SK-N-SH (cell line): Measurements from ENCODE around the gene DNM2. TPM values are rescaled to one million over a fixed set of nuclear protein-coding genes. Genes with fewer than 3 reads are reported as not detected.

ENCODE experiments used
- CTCF ChIA-PET: fragments of 300-600, 350-600 bp; formaldehyde crosslinking; extraction: SDS; loops from one replicate; lab custom pipeline; 2021; lab: Yijun Ruan, JAX
- POLR2A ChIA-PET: fragments of 350-600 bp; sonication (Branson Sonifier 250); formaldehyde crosslinking; extraction: SDS; loops from one replicate; lab custom pipeline; 2020; ENCODE audit warnings: antibody characterized with exemption, inconsistent platforms; lab: Yijun Ruan, JAX
- DNase-seq: peaks from one replicate; pipeline ENCODE4 v3.0.0; 2012
- H2AFZ ChIP-seq: fragments of 200-600 bp; sonication (generic); 2 replicates; pipeline ENCODE4 v1.8.1; 2016; ENCODE audit warnings: antibody characterized with exemption, mild to moderate bottlenecking, low read depth
- H3F3A ChIP-seq: fragments of 200-600 bp; sonication (generic); replicated peaks from 2 replicates; pipeline ENCODE3; 2016; ENCODE audit warnings: antibody characterized with exemption, mild to moderate bottlenecking; ENCODE audit not compliant: insufficient read depth
- H3K27ac ChIP-seq, 2 experiments: fragments of 200-500 bp in 1 of 2; fragments of 200-600 bp in 1 of 2; sonication (Bioruptor generic) in 1 of 2; sonication (generic), shearing (Covaris generic) in 1 of 2; 2 replicates each; pipeline versions ENCODE4 v1.5.1 to v1.6.1; 2014 to 2016; ENCODE audit warnings: low read depth in 2 of 2, inconsistent platforms in 1 of 2, low read length in 1 of 2, mild to moderate bottlenecking in 1 of 2, mixed read lengths in 1 of 2
- H3K27me3 ChIP-seq: fragments of 200-600 bp; sonication (generic), shearing (Covaris generic); 2 replicates; pipeline ENCODE4 v1.6.1; 2016; ENCODE audit warnings: mixed run types; ENCODE audit not compliant: insufficient read depth
- H3K36me3 ChIP-seq, 2 experiments: fragments of 200-500 bp in 1 of 2; fragments of 200-600 bp in 1 of 2; sonication (Bioruptor generic) in 1 of 2; sonication (generic) in 1 of 2; replicated peaks in 1 of 2; 2 replicates each; pipeline versions ENCODE3 to v1.5.1; 2014 to 2016; ENCODE audit warnings: low read length in 1 of 2, mild to moderate bottlenecking in 1 of 2; ENCODE audit not compliant: insufficient read depth in 2 of 2, control insufficient read depth in 1 of 2
- H3K4me1 ChIP-seq, 2 experiments: fragments of 200-500 bp in 1 of 2; fragments of 200-600 bp in 1 of 2; sonication (Bioruptor generic) in 1 of 2; sonication (generic), shearing (Covaris generic) in 1 of 2; 2 replicates each; pipeline versions ENCODE4 v1.5.1 to v1.6.1; 2014 to 2016; ENCODE audit warnings: low read depth in 1 of 2, low read length in 1 of 2, mixed run types in 1 of 2; ENCODE audit not compliant: insufficient read depth in 2 of 2, control insufficient read depth in 1 of 2
- H3K4me2 ChIP-seq: fragments of 200-600 bp; sonication (generic), shearing (Covaris generic); 2 replicates; pipeline ENCODE4 v1.6.1; 2017; ENCODE audit warnings: mixed run types
- H3K4me3 ChIP-seq, 2 experiments: fragments of 200-500 bp in 1 of 2; fragments of 200-600 bp in 1 of 2; sonication (Bioruptor generic) in 1 of 2; sonication (generic), shearing (Covaris generic) in 1 of 2; 2 replicates each; pipeline versions ENCODE4 v1.5.1 to v1.8.1; 2014 to 2016; ENCODE audit warnings: low read depth in 2 of 2, inconsistent platforms in 1 of 2, low read length in 1 of 2, mild to moderate bottlenecking in 1 of 2, mixed read lengths in 1 of 2, moderate library complexity in 1 of 2
- H3K79me2 ChIP-seq: fragments of 200-600 bp; sonication (generic); 2 replicates; pipeline ENCODE4 v1.8.1; 2017; ENCODE audit warnings: mild to moderate bottlenecking; ENCODE audit not compliant: insufficient read depth
- H3K9ac ChIP-seq: fragments of 200-600 bp; sonication (generic); 2 replicates; pipeline ENCODE4 v1.6.1; 2017; ENCODE audit warnings: mixed run types
- H3K9me2 ChIP-seq: fragments of 200-600 bp; sonication (generic); 2 replicates; pipeline ENCODE4 v1.6.1; 2017; ENCODE audit warnings: mixed run types
- H3K9me3 ChIP-seq: fragments of 200-600 bp; sonication (generic); 2 replicates; pipeline ENCODE4 v1.6.1; 2017; ENCODE audit warnings: mixed run types, mild to moderate bottlenecking, moderate library complexity
- H4K20me1 ChIP-seq: fragments of 200-600 bp; sonication (generic); 2 replicates; pipeline ENCODE4 v1.6.1; 2017; ENCODE audit warnings: mild to moderate bottlenecking, mixed run types; ENCODE audit not compliant: insufficient read depth
- CHD2 ChIP-seq: fragments of 150-350 bp; IDR thresholded peaks from 2 replicates; pipeline ENCODE4 v1.6.1; 2018; ENCODE audit warnings: low read length; ENCODE audit not compliant: partially characterized antibody
- ELF1 ChIP-seq: IDR thresholded peaks from 2 replicates; pipeline ENCODE4 v1.4.0; 2012
- EZH2phosphoT487 ChIP-seq: fragments of 200-600 bp; sonication (generic); IDR thresholded peaks from 2 replicates; pipeline ENCODE4 v1.6.1; 2017; ENCODE audit warnings: low read depth, mixed run types, mild to moderate bottlenecking, antibody characterized with exemption, moderate library complexity, borderline replicate concordance
- JUND ChIP-seq: IDR thresholded peaks from 2 replicates; pipeline ENCODE4 v1.4.0; 2012
- MAX ChIP-seq: IDR thresholded peaks from 2 replicates; pipeline ENCODE4 v1.4.0; 2012; ENCODE audit warnings: low read depth
- PBX3 ChIP-seq: IDR thresholded peaks from 2 replicates; pipeline ENCODE4; 2012
- POLR2AphosphoS5 ChIP-seq: IDR thresholded peaks from 2 replicates; pipeline ENCODE4 v1.6.1; 2012; ENCODE audit warnings: low read depth, low read length
- RCOR1 ChIP-seq: fragments of 150-350 bp; IDR thresholded peaks from 2 replicates; pipeline ENCODE4 v1.6.1; 2017; ENCODE audit warnings: antibody characterized with exemption, low read length
- RXRA ChIP-seq: IDR thresholded peaks from 2 replicates; pipeline ENCODE4 v1.4.0; 2012; ENCODE audit warnings: low read depth, mild to moderate bottlenecking, borderline replicate concordance
- USF1 ChIP-seq: IDR thresholded peaks from 2 replicates; pipeline ENCODE4 v1.4.0; 2012; ENCODE audit warnings: low read depth, borderline replicate concordance
- YY1 ChIP-seq: IDR thresholded peaks from 2 replicates; pipeline ENCODE4 v1.4.0; 2012; ENCODE audit warnings: low read depth, mild to moderate bottlenecking
- WGBS: methylation state at CpG from one replicate; pipeline ENCODE4 v1.1.6; 2017; ENCODE audit warnings: low lambda C conversion rate; 5-methylcytosine and 5-hydroxymethylcytosine counted together
- polyA plus RNA-seq, 3 experiments: library from polyadenylated mRNA; depleted of rRNA; stranded (reverse); fragments of >200 nt; gene quantifications; 2 replicates each; pipeline ENCODE4 v1.2.3, GENCODE V29; 2012

The DNM2 gene
- polyA plus RNA-seq, 1 of the 3 experiments (the other 2 are of a cell fraction): 52.5 TPM

- WGBS: 99% methylated on average over 13 of the region's 23 CpGs
- Histone ChIP-seq H3F3A (peaks cover 6% of the 10 kb centered on the region), H3K79me2 (no peaks in the 10 kb centered on the region), H3K4me2 (no peak overlapping the region), H3K36me3 (peaks cover 2 to 5% of the 10 kb centered on the region in 2 experiments), H2AFZ (no peak overlapping the region), H3K4me3 (no peak overlapping the region), H3K27me3 (no peaks in the 10 kb centered on the region), H4K20me1 (no peaks in the 10 kb centered on the region), H3K9ac (no peak overlapping the region), H3K4me1 (peaks cover 0 to 4% of the 10 kb centered on the region in 2 experiments; a peak in 1 of 4 replicates), H3K9me3 (no peaks in the 10 kb centered on the region), H3K27ac (no peak overlapping the region), H3K9me2 (no peaks in the 10 kb centered on the region)
- no peak for TF ChIP-seq JUND
- TF ChIP-seq YY1: no peak
- TF ChIP-seq PBX3: no peak
- no peak for TF ChIP-seq ELF1
- no peak for TF ChIP-seq RCOR1
- POLR2A ChIA-PET: no interaction called here
- DNase-seq: no peak
- CTCF ChIA-PET: interaction anchor here (0.7 kb wide), 1 partner anchor 165 kb away, joined by 3 read pairs; no protein-coding TSS in a partner anchor
These were observed 5.1 kb upstream of the DNM2 start for GRCh38 chr19:10712754-10713153.

- Histone ChIP-seq H3K79me2 (peaks cover 4% of the 10 kb centered on the region; the same call in 1 of the 2 replicates), H3K27ac (no peak overlapping the region), H3K4me2 (no peak overlapping the region), H3K36me3 (peaks cover 2% of the 10 kb centered on the region in 2 experiments), H3F3A (peaks cover 6% of the 10 kb centered on the region), H2AFZ (no peak overlapping the region), H3K9me2 (no peaks in the 10 kb centered on the region), H4K20me1 (peaks cover under 1% of the 10 kb centered on the region), H3K4me1 (peaks cover 0 to 4% of the 10 kb centered on the region in 2 experiments; a peak in 1 of 4 replicates), H3K4me3 (no peak overlapping the region), H3K9me3 (no peaks in the 10 kb centered on the region), H3K9ac (no peak overlapping the region), H3K27me3 (no peaks in the 10 kb centered on the region)
- ChIA-PET CTCF (interaction anchor here (0.7 to 5.2 kb wide), 3 partner anchors 12 to 164 kb away, joined by 3 to 47 read pairs (median 6); partner anchors contain the start of gene QTRT1), POLR2A (no interaction called here)
- no peak for DNase-seq
- no peak for TF ChIP-seq CHD2
- no peak for TF ChIP-seq YY1
- no peak for TF ChIP-seq POLR2AphosphoS5
- TF ChIP-seq EZH2phosphoT487: no peak
- TF ChIP-seq RXRA: no peak
- TF ChIP-seq MAX: no peak
- TF ChIP-seq USF1: no peak
- WGBS: 90% methylated on average over 3 of the region's 5 CpGs
These were observed 4.6 kb upstream of the DNM2 start for GRCh38 chr19:10713317-10713716.
